Endodermal cell (in vitro differentiated cells): ENCODE measurements around the gene WASHC4. TPM values are rescaled to one million over a fixed set of nuclear protein-coding genes. Genes with fewer than 3 reads are reported as not detected.

Experiments used
- DNase-seq: peaks from one replicate; pipeline ENCODE4 v3.0.0-alpha.2; 2017
- H3K27ac ChIP-seq: 2 replicates; pipeline ENCODE4 v1.5.1; 2013; ENCODE audit warnings: mild to moderate bottlenecking, low read depth, low read length, moderate library complexity
- H3K27me3 ChIP-seq: 2 replicates; pipeline ENCODE4 v1.6.1; 2013; ENCODE audit warnings: mild to moderate bottlenecking, low read length, moderate library complexity; ENCODE audit not compliant: insufficient read depth, control insufficient read depth, poor library complexity, severe bottlenecking
- H3K36me3 ChIP-seq: 2 replicates; pipeline ENCODE4 v1.7.0; 2013; ENCODE audit warnings: mild to moderate bottlenecking, low read length, moderate library complexity; ENCODE audit not compliant: control insufficient read depth, insufficient read depth
- H3K4me1 ChIP-seq: one replicate; pipeline ENCODE4 v1.7.0; 2013; ENCODE audit warnings: low read length; ENCODE audit not compliant: control insufficient read depth, insufficient read depth
- H3K4me3 ChIP-seq: 2 replicates; pipeline ENCODE4 v1.5.1; 2013; ENCODE audit warnings: mild to moderate bottlenecking, low read length, moderate library complexity
- H3K9ac ChIP-seq: 2 replicates; pipeline ENCODE4 v1.6.1; 2013; ENCODE audit warnings: mild to moderate bottlenecking, low read length, moderate library complexity; ENCODE audit not compliant: poor library complexity, severe bottlenecking; ENCODE audit errors: extremely low read depth
- H3K9me3 ChIP-seq: 2 replicates; pipeline ENCODE4 v1.6.1; 2013; ENCODE audit warnings: mild to moderate bottlenecking, low read length, moderate library complexity; ENCODE audit not compliant: control insufficient read depth
- H3K27ac Mint-ChIP-seq: 2 replicates; pipeline ENCODE4 v1.8.0; 2020; ENCODE audit warnings: mixed read lengths
- H3K27me3 Mint-ChIP-seq: 2 replicates; pipeline ENCODE4 v1.8.0; 2021; ENCODE audit warnings: mild to moderate bottlenecking, mixed read lengths; ENCODE audit not compliant: insufficient read depth
- H3K36me3 Mint-ChIP-seq: 2 replicates; pipeline ENCODE4 v1.8.0; 2020; ENCODE audit warnings: low read depth, mixed read lengths
- H3K4me1 Mint-ChIP-seq: 2 replicates; pipeline ENCODE4 v1.8.0; 2020; ENCODE audit warnings: mixed read lengths
- H3K4me3 Mint-ChIP-seq: 2 replicates; pipeline ENCODE4 v1.8.0; 2020; ENCODE audit warnings: mild to moderate bottlenecking, moderate library complexity, mixed read lengths
- H3K9me3 Mint-ChIP-seq: 2 replicates; pipeline ENCODE4 v1.8.0; 2020; ENCODE audit warnings: mild to moderate bottlenecking, mixed read lengths
- CTCF ChIP-seq: fragments of 200-600 bp; sonication (generic); conservative IDR thresholded peaks from 2 replicates; pipeline ENCODE4 v1.5.0; 2021; ENCODE audit warnings: antibody characterized with exemption, mild to moderate bottlenecking
- WGBS, 2 experiments: methylation state at CpG; one replicate each; pipeline versions ENCODE4 v1.1.5 to v1.1.7; 2013; ENCODE audit warnings: missing lambda C conversion rate in 2 of 2, mixed read lengths in 1 of 2; ENCODE audit not compliant: insufficient coverage in 1 of 2, insufficient read length in 1 of 2; 5-methylcytosine and 5-hydroxymethylcytosine counted together
- total RNA-seq, 2 donors: library from RNA; stranded (reverse); fragmentation: NEBNext Ultra II Directional in 1 of 2; extraction: Animal tissue kit (Norgen Biotek cat#: 25700) in 1 of 2; gene quantifications; 2 replicates in 1 of 2; 3 replicates in 1 of 2; pipeline ENCODE4 v1.2.1, GENCODE V29; 2021

WASHC4 gene
- total RNA-seq, 2 donors from 2014 or later, result 39.7 to 40.6 TPM

- Histone ChIP-seq H3K36me3 (no peaks in the 10 kb centered on the region), H3K27ac (no peak overlapping the region), H3K9ac (no peak overlapping the region), H3K9me3 (no peaks in the 10 kb centered on the region), H3K27me3 (peaks cover 25% of the 10 kb centered on the region), H3K4me3 (no peak overlapping the region), H3K4me1 (no peaks in the 10 kb centered on the region)
- WGBS, 2 experiments, result 94 to 95% methylated on average over 5 to 6 of the region's 6 CpGs
- no peaks in the 10 kb centered on the region for H3K9me3 Mint-ChIP-seq
- no peaks in the 10 kb centered on the region for H3K36me3 Mint-ChIP-seq
- no peak overlapping the region for H3K4me3 Mint-ChIP-seq
- H3K27me3 Mint-ChIP-seq, result peaks cover 31% of the 10 kb centered on the region
- DNase-seq, result no peak
- peak; percentile 25 for TF ChIP-seq CTCF
- no peak overlapping the region for H3K27ac Mint-ChIP-seq
- peaks cover 7% of the 10 kb centered on the region for H3K4me1 Mint-ChIP-seq
These were observed 22.0 kb upstream of the WASHC4 start for GRCh38 chr12:105085501-105085900.

GRCh38 chr12:105089817-105090216, 17.7 kb upstream of the WASHC4 start:
- WGBS, 2 experiments, result 93 to 100% methylated on average over 2 to 3 of the region's 3 CpGs
- no peak for DNase-seq
- Histone ChIP-seq H3K4me3 (no peak overlapping the region), H3K4me1 (no peaks in the 10 kb centered on the region), H3K27ac (no peak overlapping the region), H3K36me3 (no peaks in the 10 kb centered on the region), H3K27me3 (no peaks in the 10 kb centered on the region), H3K9ac (no peak overlapping the region), H3K9me3 (peaks cover 12% of the 10 kb centered on the region)
- Mint-ChIP-seq H3K36me3 (peaks cover 4% of the 10 kb centered on the region), H3K27ac (no peak overlapping the region), H3K9me3 (peaks cover 17% of the 10 kb centered on the region), H3K4me1 (peaks cover 7% of the 10 kb centered on the region), H3K4me3 (no peak overlapping the region), H3K27me3 (peaks cover 5% of the 10 kb centered on the region)
- no peak for TF ChIP-seq CTCF

DNA sequence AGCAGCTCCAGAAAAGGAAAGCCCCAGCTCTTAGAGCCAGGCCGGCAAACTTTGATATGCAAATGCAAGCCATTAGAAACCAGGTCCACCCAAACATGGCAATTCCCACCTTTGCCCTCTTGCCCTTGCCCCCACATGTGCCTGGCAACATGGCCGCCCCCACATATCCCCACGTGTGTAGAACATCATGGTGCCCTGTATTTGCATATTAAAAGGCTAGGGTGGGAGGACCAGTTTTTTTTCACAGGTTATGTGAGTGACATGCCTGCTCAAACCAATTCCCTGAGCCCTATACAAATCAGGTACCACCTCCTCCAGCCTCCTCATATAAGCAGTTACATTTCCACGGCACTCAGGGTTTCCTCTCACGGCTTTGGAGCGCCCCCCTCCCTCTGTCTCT, 17.2 kb upstream of the WASHC4 start:
- H3K4me1 Mint-ChIP-seq, result peaks cover 7% of the 10 kb centered on the region
- H3K4me3 ChIP-seq, result no peak overlapping the region
- no peak overlapping the region for H3K27ac Mint-ChIP-seq
- WGBS, 2 experiments, result 61 to 65% methylated on average over 4 to 6 of the region's 6 CpGs
- H3K27me3 ChIP-seq, result no peaks in the 10 kb centered on the region
- peaks cover 17% of the 10 kb centered on the region for H3K9me3 ChIP-seq
- peaks cover 3% of the 10 kb centered on the region for H3K27me3 Mint-ChIP-seq
- DNase-seq, result peak; percentile 63
- H3K9ac ChIP-seq, result no peak overlapping the region
- no peaks in the 10 kb centered on the region for H3K36me3 ChIP-seq
- no peak overlapping the region for H3K27ac ChIP-seq
- no peaks in the 10 kb centered on the region for H3K4me1 ChIP-seq
- TF ChIP-seq CTCF, result no peak
- H3K36me3 Mint-ChIP-seq, result peaks cover 4% of the 10 kb centered on the region
- peaks cover 22% of the 10 kb centered on the region for H3K9me3 Mint-ChIP-seq
- H3K4me3 Mint-ChIP-seq, result no peak overlapping the region
